SK-MEL-5 (cell line): ENCODE measurements around the gene NPBWR2. TPM values are rescaled to one million over a fixed set of nuclear protein-coding genes. Genes with fewer than 3 reads are reported as not detected.

Experiments
- DNase-seq: peaks from one replicate; pipeline ENCODE4 v3.0.0-alpha.2; 2016; ENCODE audit warnings: low read depth, low spot score
- in situ Hi-C: cut with HindIII; loops from 2 replicates; pipeline ENCODE4 v1.10.0; 2016; ENCODE audit warnings: low sequenced_read_pairs, high pct_unique_total_duplicates, low pct_unique_long_range_greater_than_20kb
- total RNA-seq: library from RNA; depleted of rRNA; stranded (reverse); fragments of >200 nt; shearing (Covaris generic); gene quantifications from 2 replicates; pipeline ENCODE4 v1.2.3, GENCODE V29; 2014

Gene NPBWR2
- total RNA-seq, 1 experiment from 2014 or later: not detected

DNA sequence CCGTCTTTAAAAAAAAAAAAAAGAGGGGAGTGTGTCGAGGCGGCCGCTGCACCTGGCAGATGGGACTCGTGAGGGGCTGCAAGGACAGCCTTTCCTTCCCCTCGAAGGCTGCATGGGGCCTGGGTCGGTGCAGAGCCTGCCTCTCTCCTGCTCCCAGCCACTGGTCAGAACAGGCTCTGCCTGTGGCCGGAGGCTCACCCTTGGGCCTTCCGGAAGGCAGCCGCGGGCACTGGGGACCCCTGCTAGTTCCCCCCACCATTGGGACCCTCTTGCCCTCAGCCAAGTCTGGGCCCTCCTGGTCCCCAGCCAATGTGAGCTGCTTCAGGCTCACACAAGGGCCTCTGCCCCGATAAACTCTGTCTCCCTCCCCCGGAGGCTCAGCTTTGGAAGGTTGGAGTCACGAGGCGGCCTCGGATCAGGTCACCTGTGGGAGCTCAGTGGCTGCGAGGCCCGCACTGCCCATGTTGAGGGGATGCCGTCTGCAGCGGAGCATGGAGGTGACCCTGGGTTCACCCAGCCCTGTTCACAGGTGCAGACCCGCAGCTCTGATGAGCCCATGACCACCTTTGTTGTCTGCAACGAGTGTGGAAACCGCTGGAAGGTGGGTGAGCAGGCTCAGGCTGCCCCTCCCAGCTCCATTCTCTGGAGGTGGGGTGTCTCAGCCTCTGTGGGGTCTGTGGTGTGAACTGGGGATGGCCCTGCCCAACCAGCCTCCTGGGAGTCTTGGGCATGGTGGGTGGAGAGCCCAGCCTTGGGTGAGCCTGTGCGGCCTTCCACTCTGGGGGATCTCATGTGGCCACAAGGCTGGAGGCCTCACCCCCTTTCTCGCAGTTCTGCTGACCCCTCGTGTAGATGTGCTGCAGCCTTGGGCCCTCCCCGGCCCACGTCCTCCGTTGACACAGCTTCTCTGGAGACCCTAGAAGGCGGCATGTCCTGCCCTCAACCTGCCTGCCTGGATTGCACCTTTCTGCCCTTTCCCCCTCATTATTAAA, 35.7 kb downstream of the NPBWR2 start:
- DNase-seq: no peak
- in situ Hi-C loops: no loop called here

DNA sequence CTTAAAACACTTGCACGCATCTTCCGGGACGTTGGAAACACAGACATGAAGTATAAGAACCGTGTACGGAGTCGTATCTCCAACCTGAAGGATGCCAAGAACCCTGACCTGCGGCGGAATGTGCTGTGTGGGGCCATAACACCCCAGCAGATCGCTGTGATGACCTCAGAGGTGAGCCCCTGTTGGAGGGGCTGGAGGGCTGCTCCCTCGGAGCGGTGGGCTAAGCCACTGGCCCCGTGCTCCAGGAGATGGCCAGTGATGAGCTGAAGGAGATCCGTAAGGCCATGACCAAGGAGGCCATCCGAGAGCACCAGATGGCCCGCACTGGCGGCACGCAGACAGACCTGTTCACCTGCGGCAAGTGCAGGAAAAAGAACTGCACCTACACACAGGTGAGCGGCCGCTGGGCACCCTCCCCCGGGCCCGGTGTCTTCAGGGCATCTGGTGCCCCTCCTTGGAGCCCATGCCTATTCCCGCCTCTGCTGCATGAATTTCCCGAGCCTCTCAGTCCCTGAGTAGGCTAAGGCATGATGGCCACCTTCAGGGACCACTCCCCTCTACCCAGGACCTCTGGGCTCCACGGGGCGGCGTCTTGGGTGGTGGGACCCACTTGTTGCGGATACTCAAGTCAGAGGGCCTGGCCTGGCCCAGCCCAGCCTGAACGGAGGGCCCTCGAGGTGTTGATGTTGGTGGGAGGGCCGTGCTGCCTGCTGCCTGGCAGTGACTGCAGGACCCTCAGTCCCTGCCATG, 36.9 kb downstream of the NPBWR2 start:
- in situ Hi-C loops: no loop called here
- no peak for DNase-seq

DNA sequence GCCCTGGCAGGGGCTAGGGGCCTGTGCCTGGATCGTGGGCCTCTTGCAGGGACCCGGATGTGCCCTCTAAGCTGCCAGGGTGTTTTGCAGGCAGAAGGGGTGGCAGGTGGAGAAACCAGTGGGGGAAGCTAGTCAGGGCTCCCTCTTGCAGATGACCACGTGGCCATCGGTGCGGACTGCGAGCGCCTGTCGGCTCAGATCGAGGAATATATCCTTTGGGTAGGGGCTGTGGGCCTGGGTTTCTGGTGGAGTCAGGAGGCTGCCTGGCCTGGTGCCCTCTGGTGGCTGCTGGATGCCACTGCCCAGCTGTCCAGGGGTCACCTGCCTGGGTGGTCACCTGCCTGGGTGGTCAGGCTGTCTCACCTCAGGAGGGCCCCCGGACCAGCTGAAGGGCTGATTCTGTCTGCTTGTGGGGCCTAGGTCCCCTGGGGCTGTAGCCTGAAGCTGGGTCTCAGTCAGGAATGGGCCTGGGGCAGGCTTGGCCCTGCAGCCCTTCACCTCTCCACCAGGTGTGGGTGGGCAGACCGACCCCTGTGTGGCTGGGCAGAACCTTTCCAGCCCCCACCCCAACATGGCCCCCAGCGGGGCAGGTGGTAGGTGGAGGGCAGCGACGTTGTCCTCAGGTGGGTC, 37.6 kb downstream of the NPBWR2 start:
- in situ Hi-C loops: no loop called here
- peak; percentile 62 for DNase-seq

DNA sequence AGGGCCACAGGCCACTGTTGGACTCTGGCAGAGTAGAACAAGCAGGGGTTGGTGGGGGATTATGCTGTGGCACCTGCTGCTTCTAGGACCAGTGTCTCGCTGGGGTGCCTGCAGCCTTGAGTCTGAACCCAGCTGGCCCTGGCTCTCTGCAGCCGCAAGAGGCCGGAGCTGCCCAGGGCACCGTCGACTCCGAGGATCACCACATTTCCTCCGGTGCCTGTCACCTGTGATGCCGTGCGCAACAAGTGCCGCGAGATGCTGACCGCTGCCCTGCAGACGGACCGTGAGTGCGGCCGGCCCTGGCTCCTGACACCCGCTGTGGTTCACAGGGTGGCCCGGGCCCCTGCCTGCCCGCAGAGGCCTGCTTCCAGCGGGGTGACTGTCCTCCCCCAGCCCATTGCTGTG, 38.2 kb downstream of the NPBWR2 start:
- DNase-seq: no peak
- in situ Hi-C loops: no loop called here

DNA sequence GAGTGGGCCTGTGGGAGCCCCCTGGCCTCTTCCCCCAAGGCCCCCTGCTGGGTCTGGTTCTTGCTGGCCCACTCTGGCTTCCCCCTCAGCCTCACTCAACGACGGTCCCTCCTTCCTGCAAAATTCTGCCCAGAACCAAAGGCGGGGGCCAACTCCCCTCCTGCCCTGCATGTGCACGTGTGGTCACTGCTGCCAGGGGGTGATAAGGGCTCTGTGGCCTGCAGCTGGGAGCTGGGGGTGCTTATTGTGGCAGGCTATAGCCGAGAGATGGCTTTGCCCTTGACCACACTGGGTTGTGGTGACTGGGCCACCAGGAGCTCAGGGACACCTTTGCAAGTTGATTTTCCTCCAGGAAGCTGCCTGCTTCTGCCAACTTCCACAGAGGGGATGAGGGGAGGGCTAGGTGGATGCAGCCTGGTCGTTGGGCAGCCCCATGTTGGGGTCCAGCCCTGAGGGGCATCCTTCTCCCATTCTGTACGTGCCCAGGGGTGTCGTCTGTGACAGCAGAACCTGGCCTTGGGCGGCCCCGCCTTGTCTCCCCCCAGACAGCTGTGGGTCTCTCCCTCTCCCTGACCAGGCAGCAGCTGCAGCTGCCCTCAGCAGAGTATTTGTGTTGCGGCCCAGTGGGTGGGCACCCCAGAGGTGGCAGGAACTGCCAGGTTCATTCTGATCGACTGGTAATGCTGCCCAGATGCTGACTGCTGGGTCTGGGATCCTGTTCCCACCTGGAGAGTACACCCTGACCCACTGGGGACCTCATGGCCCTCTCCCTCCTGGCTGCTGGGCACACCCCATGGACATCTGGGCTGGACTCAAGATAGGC, 38.8 kb downstream of the NPBWR2 start:
- in situ Hi-C loops: no loop called here
- DNase-seq: no peak

DNA sequence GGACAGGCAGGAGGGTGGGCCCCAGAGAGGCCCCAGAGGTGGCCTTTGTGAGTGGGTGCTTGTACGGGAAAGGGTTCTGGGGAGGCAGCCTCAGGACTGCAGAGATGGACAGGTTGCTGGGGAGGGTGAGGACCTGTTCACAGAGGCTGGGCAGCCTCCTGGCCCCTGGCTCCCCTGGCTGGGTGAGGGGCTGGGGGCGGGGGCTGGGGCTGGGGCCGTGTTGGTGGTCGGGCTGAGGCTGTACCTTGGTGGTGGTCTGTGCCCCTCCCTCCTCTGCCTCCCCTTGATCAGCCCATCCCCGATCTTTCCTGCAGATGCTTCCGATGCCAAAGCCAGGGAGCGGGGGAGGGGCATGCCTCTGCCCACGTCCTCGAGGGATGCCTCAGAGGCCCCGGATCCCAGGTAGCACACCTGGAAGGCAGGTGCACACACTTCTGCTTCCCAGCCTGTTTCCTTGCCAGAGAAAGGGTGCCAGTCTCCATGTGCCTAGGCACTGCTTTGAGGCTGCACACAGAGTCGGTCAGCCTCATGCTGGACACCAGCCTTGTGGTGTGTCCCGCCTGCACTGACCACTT, 39.5 kb downstream of the NPBWR2 start:
- in situ Hi-C loops: no loop called here

DNA sequence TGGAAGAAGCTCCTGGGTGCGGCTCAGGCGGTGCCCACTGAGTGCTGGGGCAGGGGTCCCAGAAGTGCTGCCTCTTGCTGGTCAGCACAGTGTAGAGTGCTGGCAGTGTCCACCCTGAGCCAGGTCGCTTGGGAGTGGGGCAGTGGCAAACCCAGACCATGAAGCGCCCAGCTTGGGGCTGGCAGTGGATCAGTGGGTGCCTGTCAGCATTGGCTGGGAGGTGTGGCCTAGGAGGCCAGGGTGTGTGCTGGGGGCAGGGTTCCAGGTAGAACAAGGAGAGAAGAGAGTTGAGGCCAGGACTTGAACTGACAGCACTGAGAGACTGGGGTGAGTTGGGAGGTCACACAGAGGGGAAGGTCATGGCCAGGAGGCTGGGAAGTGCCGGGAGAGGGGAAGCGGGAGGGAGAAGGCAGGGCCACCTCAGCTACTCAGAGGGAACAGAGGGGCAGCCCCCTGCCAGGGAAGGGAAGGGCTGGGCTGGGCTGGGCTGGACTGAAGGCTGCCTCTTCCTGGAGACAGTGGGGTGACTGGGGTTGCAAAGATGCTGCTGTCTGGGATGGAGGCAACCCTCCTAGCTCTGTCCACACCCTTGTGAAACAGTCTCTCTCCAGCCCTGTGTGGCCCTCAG, 40.2 kb downstream of the NPBWR2 start:
- DNase-seq: no peak
- in situ Hi-C loops: no loop called here

More for the DNA sequence above, 39.5 kb downstream of the NPBWR2 start:
- no peak for DNase-seq

DNA sequence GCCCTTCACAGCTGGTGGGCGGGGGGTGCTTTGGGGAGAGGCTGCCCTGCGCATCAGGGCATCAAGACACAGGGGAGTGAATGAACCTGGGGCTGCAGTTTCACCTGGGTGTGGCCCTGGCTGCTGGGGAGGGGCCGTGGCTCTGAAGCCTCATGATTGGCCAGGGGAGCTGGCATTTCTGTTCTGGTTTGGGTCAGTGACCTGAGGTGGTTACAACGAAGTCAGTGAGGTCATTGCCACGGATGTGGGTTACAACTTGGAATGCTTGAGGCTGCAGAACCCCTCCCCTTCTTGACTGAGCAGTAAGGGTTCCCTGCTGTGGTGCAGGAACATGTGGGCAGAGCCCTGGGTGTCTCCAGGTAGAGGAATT, 41.4 kb downstream of the NPBWR2 start:
- peak; percentile 63 for DNase-seq
- in situ Hi-C loops: no loop called here

DNA sequence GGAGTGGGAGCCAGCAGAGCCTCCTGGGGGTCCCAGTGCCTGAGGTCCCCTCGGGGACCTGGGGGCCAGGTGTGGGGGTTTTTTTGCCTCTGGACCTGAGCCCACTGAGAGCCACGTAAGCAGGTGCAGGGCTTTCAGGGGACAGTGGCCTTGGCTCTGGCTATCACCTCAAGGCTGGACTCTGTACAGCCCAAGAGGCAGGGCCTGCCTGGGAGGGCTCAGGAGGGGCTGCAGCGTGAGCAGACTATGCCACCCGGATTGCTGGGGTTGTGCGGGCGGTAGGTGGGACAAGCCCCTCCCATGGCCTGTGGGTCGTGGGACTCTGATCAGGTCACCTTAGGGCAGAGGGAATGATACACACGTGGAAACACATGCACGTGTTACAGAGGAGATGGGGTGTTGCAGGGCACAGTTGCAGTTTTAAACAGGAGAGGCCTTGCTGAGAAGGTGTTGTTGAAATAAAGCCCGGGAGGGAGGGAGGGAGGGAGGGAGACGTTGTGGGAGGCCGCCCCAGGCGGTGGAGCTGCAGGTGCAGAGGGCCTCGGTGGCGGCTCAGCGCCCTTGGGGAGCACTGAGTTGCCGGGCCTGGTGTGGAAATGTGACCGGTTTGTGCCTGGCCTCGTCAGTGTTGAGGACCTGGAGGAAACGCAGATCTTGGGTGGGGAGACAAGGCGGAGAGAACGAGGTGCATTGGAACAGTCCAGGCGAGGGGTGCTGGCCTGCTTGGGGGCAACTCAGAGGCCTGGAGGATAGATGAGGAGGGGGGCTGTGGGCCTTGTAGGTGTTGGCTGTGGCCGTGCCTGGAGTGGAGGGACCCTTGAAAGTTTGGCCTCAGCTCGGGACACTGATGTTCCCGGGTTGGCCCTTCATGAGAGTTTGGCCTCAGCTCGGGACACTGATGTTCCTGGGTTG, 42.0 kb downstream of the NPBWR2 start:
- no peak for DNase-seq
- in situ Hi-C loops: no loop called here

DNA sequence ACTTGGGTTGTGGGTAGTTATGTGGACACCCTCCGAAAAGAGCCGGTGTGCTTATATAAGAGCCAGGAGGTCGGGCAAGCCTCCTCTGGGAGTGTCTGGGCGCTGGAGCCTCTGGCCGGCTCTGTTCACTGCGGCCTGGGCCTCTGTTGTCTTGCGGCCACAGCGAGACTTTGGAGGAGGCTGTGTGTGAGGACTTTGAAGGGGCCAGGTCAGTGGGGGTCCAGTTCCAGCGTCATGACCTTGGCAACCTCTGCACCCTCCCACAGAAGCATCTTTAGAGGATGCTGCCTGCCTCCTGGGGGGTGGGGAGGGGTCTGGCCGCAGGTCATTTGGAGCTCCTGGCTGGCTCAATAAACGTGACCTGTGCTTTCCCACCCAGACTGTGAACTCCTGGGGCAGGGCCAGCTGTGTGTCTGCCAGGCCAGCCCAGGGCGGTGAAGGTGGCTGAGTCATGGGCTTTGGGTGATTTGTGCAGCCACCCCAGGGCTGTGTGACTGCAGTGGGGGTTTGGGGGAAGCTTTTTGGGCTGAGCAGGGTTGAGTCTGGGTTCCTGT, 43.1 kb downstream of the NPBWR2 start:
- in situ Hi-C loops: no loop called here
- DNase-seq: no peak

DNA sequence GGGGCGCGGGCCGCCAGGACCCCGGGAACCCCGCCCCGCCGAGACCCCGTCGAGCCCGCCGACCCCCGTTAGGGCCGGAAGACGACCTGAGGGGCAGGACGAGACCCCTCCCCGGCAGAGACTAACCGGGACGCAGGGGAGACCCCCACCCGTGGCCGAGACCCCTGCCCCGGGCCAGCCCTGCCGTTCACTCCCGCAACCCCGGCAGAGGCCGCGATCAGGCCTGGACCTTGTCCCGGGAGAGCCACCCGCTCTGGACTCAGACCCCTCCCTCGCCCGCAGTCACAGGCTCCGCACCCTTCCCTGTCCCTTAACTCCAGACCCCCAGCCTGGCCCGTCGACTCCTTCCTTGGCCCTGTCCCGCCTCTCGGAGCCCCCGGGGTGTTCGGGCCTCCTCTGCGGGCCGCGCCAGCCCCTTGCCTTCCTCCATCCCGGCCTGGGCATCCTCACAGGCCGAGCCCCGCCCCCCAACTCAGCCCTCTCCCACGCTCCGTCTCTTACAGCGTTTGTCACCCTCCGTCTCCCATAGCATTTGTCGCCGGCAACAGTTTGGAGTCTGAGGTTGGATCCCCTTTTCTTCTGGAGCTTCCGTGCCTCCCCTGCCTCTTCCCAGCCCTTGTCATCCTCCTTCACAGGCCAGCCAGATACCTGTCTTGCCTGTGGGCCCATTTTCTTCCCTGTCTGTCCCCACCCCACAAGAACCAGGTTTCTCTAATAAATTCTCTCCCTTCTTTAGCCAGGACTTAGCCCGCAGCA, 43.8 kb downstream of the NPBWR2 start:
- in situ Hi-C loops: no loop called here
- DNase-seq: no peak

DNA sequence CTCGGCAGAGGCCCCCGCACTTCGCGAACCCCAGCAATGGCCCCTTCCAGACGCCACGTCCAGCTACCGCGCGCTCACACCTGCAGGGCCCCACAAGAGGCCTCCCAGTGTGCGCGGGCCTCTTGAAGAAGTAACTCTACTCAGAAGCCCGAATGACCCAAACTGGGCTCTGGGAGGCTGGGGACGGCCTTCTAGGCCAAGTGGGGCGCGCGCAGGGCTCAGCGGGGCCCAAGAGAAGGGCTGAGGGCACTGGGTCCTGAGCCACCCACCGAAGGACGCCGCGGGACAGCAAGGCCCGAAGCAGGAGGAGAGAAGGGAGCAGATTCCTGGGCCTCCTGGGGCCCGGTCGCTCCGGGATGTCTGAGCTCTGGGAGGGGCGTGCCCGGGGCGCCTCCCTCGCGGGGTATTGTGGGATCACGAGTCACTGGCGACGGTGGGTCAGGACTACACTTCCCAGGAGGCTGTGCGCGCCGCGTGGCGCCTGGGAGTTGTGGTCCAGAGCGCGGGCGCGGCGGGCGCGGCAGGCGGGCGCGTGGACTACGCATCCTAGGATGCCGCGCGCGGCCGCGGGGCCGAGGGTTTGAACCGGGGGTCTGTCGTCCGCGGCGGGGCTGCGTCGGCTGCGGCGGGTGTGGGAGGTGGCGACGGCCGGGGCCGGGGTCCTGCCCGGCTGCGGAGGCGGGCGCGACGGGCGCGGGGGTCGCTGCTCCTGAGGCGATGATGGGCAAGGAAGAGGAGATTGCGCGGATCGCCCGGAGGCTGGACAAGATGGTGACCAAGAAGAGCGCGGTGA, 44.6 kb downstream of the NPBWR2 start, which contains the start of gene TCEA2:
TSS of gene TCEA2 (plus strand) at position 603 of the 793 bp plus-strand sequence. CDS start at position 718, 115 bp downstream.
- in situ Hi-C loops: no loop called here
- peak; percentile 96 for DNase-seq

DNA sequence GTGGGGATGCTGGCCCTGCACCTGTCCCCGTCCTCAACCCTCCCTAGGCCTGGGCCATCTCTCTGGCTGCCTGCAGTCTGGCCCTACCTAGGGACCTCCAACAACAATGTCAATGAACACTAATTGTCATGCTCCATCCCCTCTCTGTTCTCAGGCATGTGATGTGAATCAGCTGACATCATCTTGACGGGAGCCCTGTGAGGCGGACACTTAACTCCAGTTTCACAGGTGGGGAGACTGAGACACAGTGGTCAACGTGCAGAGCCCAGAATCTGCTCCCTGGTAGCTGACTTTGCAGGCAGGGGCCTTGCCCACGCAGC, 45.1 kb downstream of the NPBWR2 start:
- no peak for DNase-seq
- in situ Hi-C loops: no loop called here

DNA sequence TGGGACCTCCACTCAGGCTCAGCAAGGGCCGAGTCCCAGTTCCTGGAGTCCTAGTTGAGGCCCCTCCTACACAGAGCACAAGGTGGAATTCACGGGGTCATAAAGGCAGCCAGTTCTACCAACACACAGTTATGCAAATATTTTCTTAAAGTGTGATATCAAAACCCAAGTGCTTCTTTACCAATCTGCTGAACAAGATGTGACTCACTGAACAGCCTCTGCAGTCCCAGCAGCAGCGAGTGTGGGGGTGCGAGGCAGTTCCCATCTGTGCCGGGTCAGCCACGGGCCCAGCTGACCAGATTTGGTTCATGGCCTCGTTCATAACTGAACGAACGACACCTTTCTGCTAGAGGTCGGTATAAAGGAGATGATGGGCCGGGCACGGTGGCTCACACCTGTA, 48.8 kb downstream of the NPBWR2 start:
- DNase-seq: no peak

More for the DNA sequence above, 48.8 kb downstream of the NPBWR2 start:
- in situ Hi-C loops: no loop called here
